NCI-H1092 (cell line): ENCODE results near the gene CCNDBP1.
"Not testable (repeated sequence)": the region's sequence is repeated elsewhere in the genome, so short reads cannot be mapped to it uniquely, and the experiment has no call there.

Experiments used
- DNase-seq: peaks from one replicate; lab custom pipeline; 2025; lab: John Stamatoyannopoulos, UW

Gene CCNDBP1

GRCh38 chr15:43193710-43194109 lies 8.5 kb downstream of the CCNDBP1 start:
- DNase-seq: no peak

- no peak for DNase-seq
These were observed 9.6 kb downstream of the CCNDBP1 start for GRCh38 chr15:43194795-43195194.

- DNase-seq: no peak
These were observed 11.8 kb downstream of the CCNDBP1 start for GRCh38 chr15:43196760-43197548.

- not testable (repeated sequence) for DNase-seq
These were observed 12.6 kb downstream of the CCNDBP1 start for GRCh38 chr15:43197773-43198172.

GRCh38 chr15:43198556-43198955 lies 13.4 kb downstream of the CCNDBP1 start:
- DNase-seq: not testable (repeated sequence)

GRCh38 chr15:43198992-43199391 lies 13.8 kb downstream of the CCNDBP1 start:
- no peak for DNase-seq

- no peak for DNase-seq
These were observed 14.8 kb downstream of the CCNDBP1 start for GRCh38 chr15:43199945-43200488.

- DNase-seq: no peak
These were observed 19.1 kb downstream of the CCNDBP1 start for GRCh38 chr15:43204016-43204901.

GRCh38 chr15:43206054-43206453 lies 20.9 kb downstream of the CCNDBP1 start:
- no peak for DNase-seq

GRCh38 chr15:43207024-43207423 lies 21.8 kb downstream of the CCNDBP1 start:
- DNase-seq: no peak

GRCh38 chr15:43208052-43209002 lies 23.1 kb downstream of the CCNDBP1 start:
- no peak for DNase-seq

GRCh38 chr15:43209059-43209824 lies 24.0 kb downstream of the CCNDBP1 start:
- no peak for DNase-seq

GRCh38 chr15:43210172-43210745 lies 25.1 kb downstream of the CCNDBP1 start:
- no peak for DNase-seq

GRCh38 chr15:43210807-43211206 lies 25.6 kb downstream of the CCNDBP1 start:
- no peak for DNase-seq

GRCh38 chr15:43211224-43211735 lies 26.1 kb downstream of the CCNDBP1 start:
- DNase-seq: no peak

- DNase-seq: no peak
These were observed 27.1 kb downstream of the CCNDBP1 start for GRCh38 chr15:43212299-43212698.

GRCh38 chr15:43212951-43213350 lies 27.7 kb downstream of the CCNDBP1 start:
- no peak for DNase-seq

GRCh38 chr15:43213466-43213865 lies 28.3 kb downstream of the CCNDBP1 start:
- no peak for DNase-seq

- no peak for DNase-seq
These were observed 29.0 kb downstream of the CCNDBP1 start for GRCh38 chr15:43214169-43214568.

- DNase-seq: no peak
These were observed 29.5 kb downstream of the CCNDBP1 start for GRCh38 chr15:43214592-43215295.
